ENCODE results near the gene UNC5C. TPM values are rescaled to one million over a fixed set of nuclear protein-coding genes. Genes with fewer than 3 reads are reported as not detected.

The UNC5C gene
- total and polyA plus RNA-seq, 2 of the 8 experiments (the other 6 are each of a cell fraction or from before 2014, with no cell fraction given), result 0.30 to 1.3 TPM

DNA sequence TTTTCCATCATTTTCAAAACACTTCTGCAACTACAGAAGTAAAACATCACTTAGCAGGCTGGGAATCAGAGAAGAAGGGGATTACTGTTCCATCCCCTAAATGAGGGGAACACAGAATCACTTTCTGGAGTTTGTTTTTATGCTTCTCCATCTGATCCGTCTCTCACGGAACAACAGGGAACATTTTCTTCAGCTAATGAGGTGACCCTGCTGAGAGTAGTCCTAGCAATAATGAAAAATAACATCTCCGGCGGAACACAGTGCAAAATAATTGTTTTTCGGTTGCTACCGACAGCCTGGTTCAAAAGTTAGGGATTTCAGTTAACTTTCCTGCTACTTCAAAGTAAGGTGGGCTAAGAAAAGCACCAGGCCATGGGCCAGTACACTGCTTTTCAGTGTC is 322.9 kb downstream of the UNC5C start:
- Histone ChIP-seq H3K4me1 (replicated peaks in 1 of 4; ENCODE audit: control insufficient read depth in 3 of 4, insufficient read depth in 4 of 4, low read length in 3 of 4) (no peaks in the 10 kb centered on the region), H3K36me3 (ENCODE audit: control insufficient read depth in 2 of 4, insufficient read depth in 4 of 4, low read length in 3 of 4) (no peaks in the 10 kb centered on the region), H4K8ac (ENCODE audit: extremely low read depth, insufficient read depth, low read length) (no peak overlapping the region), H3K23ac (ENCODE audit: insufficient read length) (no peak overlapping the region), H3K79me2 (ENCODE audit: control insufficient read depth in 1 of 2, insufficient read depth in 2 of 2, low read length in 2 of 2) (no peaks in the 10 kb centered on the region), H3K27ac (ENCODE audit: low read depth, low read length) (no peak overlapping the region), H3K79me1 (ENCODE audit: low read depth, low read length) (no peaks in the 10 kb centered on the region), H3K9ac (replicated peaks in 1 of 4; ENCODE audit: extremely low read depth in 1 of 4, low read depth in 3 of 4, low read length in 3 of 4) (no peak overlapping the region), H3K9me3 (ENCODE audit: insufficient read depth in 2 of 2, low read depth in 1 of 2, low read length in 1 of 2) (no peaks in the 10 kb centered on the region), H3K23me2 (ENCODE audit: low read depth, low read length) (no peaks in the 10 kb centered on the region; the same call in 1 of the 2 replicates), H3K4me2 (ENCODE audit: insufficient read depth in 1 of 2, low read depth in 2 of 2, low read length in 2 of 2) (no peak overlapping the region), H2AK5ac (ENCODE audit: low read depth, low read length) (no peak overlapping the region), H4K20me1 (replicated peaks in 1 of 2; ENCODE audit: control insufficient read depth in 1 of 2, insufficient read depth in 2 of 2, low read length in 2 of 2) (no peaks in the 10 kb centered on the region), H2BK120ac (replicated peaks; ENCODE audit: low read depth, low read length) (no peak overlapping the region), H2BK20ac (ENCODE audit: low read length) (no peak overlapping the region), H3K27me3 (replicated peaks in 1 of 4; ENCODE audit: control insufficient read depth in 3 of 4, extremely low read depth in 1 of 4, insufficient read depth in 3 of 4, low read length in 3 of 4) (no peaks in the 10 kb centered on the region), H4K5ac (ENCODE audit: insufficient read length, low read depth, low read length) (no peak overlapping the region), H2AFZ (ENCODE audit: low read length) (no peak overlapping the region), H2BK5ac (ENCODE audit: low read depth, low read length) (no peak overlapping the region), H3K18ac (ENCODE audit: extremely low read depth, low read length) (no peak overlapping the region), H2BK15ac (ENCODE audit: low read length) (no peak overlapping the region), H3K14ac (ENCODE audit: insufficient read length) (no peak overlapping the region), H4K91ac (replicated peaks; ENCODE audit: insufficient read length, low read length) (no peak overlapping the region), H2BK12ac (ENCODE audit: low read depth, low read length) (no peak overlapping the region), H3K4ac (replicated peaks; ENCODE audit: insufficient read length, low read depth, low read length) (no peak overlapping the region), H3K4me3 (ENCODE audit: extremely low read depth in 1 of 4, insufficient read depth in 2 of 4, low read depth in 3 of 4, low read length in 4 of 4) (no peak overlapping the region), H3K56ac (replicated peaks; ENCODE audit: insufficient read length, low read depth, low read length) (no peak overlapping the region)
- ChIA-PET CTCF (ENCODE audit: partially characterized antibody) (no interaction called here), POLR2A (ENCODE audit: partially characterized antibody) (no interaction called here)
- WGBS, 2 experiments (ENCODE audit: extremely low coverage in 1 of 2, insufficient coverage in 1 of 2, insufficient read length in 1 of 2, insufficient replicate concordance in 2 of 2, low coverage in 1 of 2, low lambda C conversion rate in 2 of 2, missing lambda C conversion rate in 1 of 2), result 96% methylated on average over 6 of the region's 6 CpGs; no CpG with 5 or more reads in 1 of the 2 experiments
- no peak for DNase-seq (ENCODE audit: low read depth in 1 of 2, low spot score in 2 of 2)
- FAIRE-seq, result no peak
- TF ChIP-seq TCF12 (IDR thresholded peaks at IDR 0.05; ENCODE audit: low read depth, low read length) (no peak), FOSL1 (IDR thresholded peaks at IDR 0.05; ENCODE audit: insufficient read depth, low read depth, low read length) (no peak), SP4 (IDR thresholded peaks at IDR 0.05; ENCODE audit: low read length) (no peak), GABPA (IDR thresholded peaks at IDR 0.05; ENCODE audit: borderline replicate concordance, insufficient read depth, low read length) (no peak), CBX8 (IDR thresholded peaks at IDR 0.05; ENCODE audit: borderline replicate concordance, low read depth, low read length) (no peak), POU5F1 (IDR thresholded peaks at IDR 0.05; ENCODE audit: low read depth, low read length) (no peak), RNF2 (IDR thresholded peaks at IDR 0.05; ENCODE audit: borderline replicate concordance, low read depth, low read length, missing control alignments, poor library complexity, severe bottlenecking) (no peak), SP1 (IDR thresholded peaks at IDR 0.05; ENCODE audit: low read depth, low read length) (no peak), CREB1 (IDR thresholded peaks at IDR 0.05) (no peak)
- TF ChIP-seq, protein P1, sequence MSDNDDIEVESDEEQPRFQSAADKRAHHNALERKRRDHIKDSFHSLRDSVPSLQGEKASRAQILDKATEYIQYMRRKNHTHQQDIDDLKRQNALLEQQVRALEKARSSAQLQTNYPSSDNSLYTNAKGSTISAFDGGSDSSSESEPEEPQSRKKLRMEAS (IDR thresholded peaks at IDR 0.05), result no peak
